Activated CD8-positive, alpha-beta memory T cell treated with anti-CD3 and anti-CD28 coated beads for 24 hours (primary cell): ENCODE measurements around the gene SSTR4.
"Not testable (repeated sequence)": the region's sequence is repeated elsewhere in the genome, so short reads cannot be mapped to it uniquely, and the experiment has no call there.

Source experiments
- DNase-seq: peaks from one replicate; pipeline ENCODE4 v3.0.0-alpha.2; 2020

SSTR4 gene

GRCh38 chr20:23034721-23035671 lies at the start of gene SSTR4:
TSS of gene SSTR4 (plus strand) at chr20:23035312. CDS start at chr20:23035484, 172 bp downstream.
- DNase-seq = no peak

GRCh38 chr20:22986601-22987000 lies 48.5 kb upstream of the SSTR4 start:
- no peak for DNase-seq

- DNase-seq = not testable (repeated sequence)
These were observed 43.7 kb upstream of the SSTR4 start for GRCh38 chr20:22991424-22991823.

GRCh38 chr20:22993823-22994222 lies 41.3 kb upstream of the SSTR4 start:
- DNase-seq = no peak

- no peak for DNase-seq
These were observed 39.2 kb upstream of the SSTR4 start for GRCh38 chr20:22995923-22996322.

- no peak for DNase-seq
These were observed 36.6 kb upstream of the SSTR4 start for GRCh38 chr20:22998476-22998875.

GRCh38 chr20:22999756-23000155 lies 35.4 kb upstream of the SSTR4 start:
- DNase-seq = no peak

GRCh38 chr20:23000232-23000947 lies 34.7 kb upstream of the SSTR4 start:
- no peak for DNase-seq

- DNase-seq = no peak
These were observed 32.8 kb upstream of the SSTR4 start for GRCh38 chr20:23002276-23002675.

- DNase-seq = no peak
These were observed 32.0 kb upstream of the SSTR4 start for GRCh38 chr20:23003077-23003635.

- DNase-seq = no peak
These were observed 31.1 kb upstream of the SSTR4 start for GRCh38 chr20:23003881-23004460.

- DNase-seq = no peak
These were observed 29.3 kb upstream of the SSTR4 start for GRCh38 chr20:23005776-23006175.

GRCh38 chr20:23007462-23007861 lies 27.6 kb upstream of the SSTR4 start:
- DNase-seq = no peak

- DNase-seq = no peak
These were observed 27.0 kb upstream of the SSTR4 start for GRCh38 chr20:23007886-23008655.

- no peak for DNase-seq
These were observed 26.4 kb upstream of the SSTR4 start for GRCh38 chr20:23008667-23009066.

GRCh38 chr20:23009636-23010035 lies 25.5 kb upstream of the SSTR4 start:
- no peak for DNase-seq

GRCh38 chr20:23010096-23010495 lies 25.0 kb upstream of the SSTR4 start:
- DNase-seq = no peak

GRCh38 chr20:23011008-23011721 lies 23.9 kb upstream of the SSTR4 start:
- no peak for DNase-seq

- DNase-seq = no peak
These were observed 21.7 kb upstream of the SSTR4 start for GRCh38 chr20:23013429-23013828.

GRCh38 chr20:23017516-23017915 lies 17.6 kb upstream of the SSTR4 start:
- no peak for DNase-seq

- no peak for DNase-seq
These were observed 16.7 kb upstream of the SSTR4 start for GRCh38 chr20:23018432-23018831.

- no peak for DNase-seq
These were observed 16.2 kb upstream of the SSTR4 start for GRCh38 chr20:23018941-23019340.
